GM11168 (cell line): ENCODE measurements around the gene WASL.
"Not testable (repeated sequence)": the region's sequence is repeated elsewhere in the genome, so short reads cannot be mapped to it uniquely, and the experiment has no call there.

Experiments
- in situ Hi-C: fragments of 300-500 bp; cut with MboI; formaldehyde crosslinking; loops from one replicate; pipeline ENCODE4 v1.12.0; 2022; ENCODE audit warnings: low sequenced_read_pairs; ENCODE audit not compliant: unreplicated experiment

WASL gene

DNA sequence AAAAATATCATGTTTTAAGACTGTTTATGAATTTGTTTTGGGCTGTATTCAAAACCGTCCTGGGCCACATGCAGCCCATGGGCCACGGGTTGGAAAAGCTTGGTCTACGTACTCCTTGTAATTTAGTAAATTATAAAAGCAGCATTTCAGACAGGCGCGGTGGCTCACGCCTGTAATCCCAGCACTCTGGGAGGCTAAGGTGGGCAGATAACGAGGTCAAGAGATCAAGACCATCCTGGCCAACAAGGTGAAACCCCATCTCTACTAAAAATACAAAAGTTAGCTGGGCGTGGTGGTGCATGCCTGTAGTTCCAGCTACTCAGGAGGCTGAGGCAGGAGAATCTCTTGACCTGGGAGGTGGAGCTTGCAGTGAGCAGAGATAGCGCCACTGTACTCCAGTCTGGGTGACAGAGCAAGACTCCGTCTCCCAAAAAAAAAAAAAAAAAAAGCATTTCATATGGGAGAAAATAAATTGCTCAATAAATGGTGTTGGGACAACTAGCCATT is 11.6 kb downstream of the WASL start:
- in situ Hi-C loops = not testable (repeated sequence)

DNA sequence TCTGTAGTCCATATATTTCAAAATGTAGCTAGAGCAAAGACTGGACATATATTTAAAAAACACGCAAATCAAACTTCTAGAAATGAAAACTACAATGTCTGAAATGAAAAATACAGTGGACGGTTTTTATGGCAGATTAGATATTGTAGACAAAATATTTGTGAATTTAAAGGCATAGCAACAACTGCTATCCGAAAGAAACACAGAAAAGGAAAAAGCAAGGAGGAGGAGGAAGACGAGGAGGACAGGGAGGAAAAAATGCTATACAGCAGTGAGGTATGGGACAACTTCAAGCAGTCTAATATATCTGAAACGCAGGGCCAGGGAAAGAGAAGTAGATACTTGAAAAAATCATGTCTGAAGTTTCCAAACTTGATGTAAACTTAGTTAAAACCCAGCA is 13.3 kb downstream of the WASL start:
- in situ Hi-C loops = no loop called here

DNA sequence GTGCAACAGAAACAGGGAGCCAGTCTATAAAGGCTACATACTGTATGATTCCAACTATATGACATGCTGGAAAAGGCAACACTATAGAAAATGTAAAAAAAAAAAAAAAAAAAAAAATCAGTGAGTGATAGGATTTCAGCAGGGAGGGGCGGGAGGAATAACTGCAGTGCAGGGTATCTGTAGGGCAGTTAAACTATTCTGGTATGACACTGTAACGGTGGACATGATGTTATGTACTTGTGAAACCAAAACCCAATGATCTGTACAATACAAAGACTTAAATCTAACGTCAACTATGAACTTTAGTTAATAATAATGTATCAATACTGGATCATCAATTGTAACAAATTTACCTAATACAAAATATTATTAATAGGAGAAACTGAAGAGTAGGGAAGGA is 14.3 kb downstream of the WASL start:
- in situ Hi-C loops = no loop called here

DNA sequence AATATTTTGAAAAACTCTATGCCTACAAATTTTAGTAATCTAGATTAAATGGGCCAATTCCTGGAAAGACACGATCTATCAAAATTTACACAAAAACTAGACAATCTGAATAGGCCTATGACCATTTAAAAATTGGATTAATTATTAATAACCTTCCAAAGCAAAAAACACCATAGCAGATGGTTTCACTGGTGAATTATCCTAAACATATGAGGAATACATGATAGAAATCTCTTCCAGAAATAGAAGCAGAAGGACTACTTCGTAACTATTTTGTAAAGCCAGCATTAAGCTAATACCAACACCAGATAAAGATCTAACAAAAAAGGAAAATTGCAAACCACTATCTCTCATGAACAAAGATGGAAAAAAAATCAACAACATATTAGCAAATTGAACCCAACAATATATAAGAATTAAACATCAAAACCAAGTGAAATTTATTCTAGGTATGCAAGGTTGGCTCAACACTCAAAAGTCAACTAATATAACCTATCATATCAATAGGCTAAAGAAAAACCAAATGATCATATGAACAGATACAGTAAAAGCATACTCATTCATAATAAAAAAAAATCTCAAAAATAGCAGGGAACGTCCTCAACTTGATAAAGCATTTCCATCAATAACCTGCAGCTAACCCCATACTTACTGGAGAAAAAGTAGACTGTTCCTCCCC is 16.3 kb downstream of the WASL start:
- in situ Hi-C loops = no loop called here

DNA sequence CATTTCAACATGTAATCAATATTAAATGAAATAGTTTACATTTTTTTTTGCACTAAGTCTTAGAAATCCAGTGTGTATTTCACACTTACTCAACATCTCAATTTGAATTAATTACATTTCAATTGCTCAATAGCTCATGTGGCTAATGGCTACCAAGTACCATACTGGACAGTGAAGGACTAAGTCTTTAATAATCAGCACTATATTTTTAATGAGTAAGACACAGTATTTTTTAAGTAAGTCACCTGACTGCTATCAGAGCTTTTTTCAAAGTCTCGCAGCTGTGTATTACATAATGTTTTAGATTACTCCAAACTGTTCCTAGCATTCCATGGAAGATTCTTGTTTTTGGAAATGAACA is 19.6 kb downstream of the WASL start:
- in situ Hi-C loops = no loop called here

DNA sequence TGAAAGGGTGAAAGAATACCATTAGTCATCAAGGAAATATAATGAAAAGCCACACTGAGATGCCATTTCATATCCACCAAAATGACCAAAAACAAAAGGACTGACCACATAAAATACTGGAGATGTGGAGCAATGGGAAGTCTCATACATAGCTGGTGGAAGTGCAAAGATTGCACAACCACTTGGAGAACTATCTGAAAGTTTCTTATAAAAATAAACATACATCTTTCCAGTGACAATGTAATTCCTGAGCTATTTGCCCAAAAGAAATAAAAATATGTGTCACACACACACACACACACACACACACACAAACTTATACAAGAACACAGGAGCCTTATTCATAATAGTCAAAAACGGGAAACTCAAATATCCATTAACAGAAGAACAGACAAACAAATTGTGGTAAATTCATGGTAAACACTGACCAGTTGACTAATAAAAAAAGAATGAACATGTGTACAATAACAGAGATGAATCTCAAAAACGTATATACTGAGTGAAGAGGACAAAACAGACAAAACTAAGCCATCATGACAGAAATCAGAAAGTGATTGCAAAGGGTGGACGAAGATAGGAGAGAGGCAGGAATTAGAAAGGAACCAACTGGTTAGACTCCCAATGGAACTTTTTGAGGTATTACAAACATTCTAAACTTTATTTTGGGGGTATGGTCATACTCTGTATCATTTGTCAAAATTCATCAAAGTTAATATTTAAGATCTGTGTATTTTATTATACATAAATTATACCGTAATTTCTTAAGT is 21.5 kb downstream of the WASL start:
- in situ Hi-C loops = no loop called here

DNA sequence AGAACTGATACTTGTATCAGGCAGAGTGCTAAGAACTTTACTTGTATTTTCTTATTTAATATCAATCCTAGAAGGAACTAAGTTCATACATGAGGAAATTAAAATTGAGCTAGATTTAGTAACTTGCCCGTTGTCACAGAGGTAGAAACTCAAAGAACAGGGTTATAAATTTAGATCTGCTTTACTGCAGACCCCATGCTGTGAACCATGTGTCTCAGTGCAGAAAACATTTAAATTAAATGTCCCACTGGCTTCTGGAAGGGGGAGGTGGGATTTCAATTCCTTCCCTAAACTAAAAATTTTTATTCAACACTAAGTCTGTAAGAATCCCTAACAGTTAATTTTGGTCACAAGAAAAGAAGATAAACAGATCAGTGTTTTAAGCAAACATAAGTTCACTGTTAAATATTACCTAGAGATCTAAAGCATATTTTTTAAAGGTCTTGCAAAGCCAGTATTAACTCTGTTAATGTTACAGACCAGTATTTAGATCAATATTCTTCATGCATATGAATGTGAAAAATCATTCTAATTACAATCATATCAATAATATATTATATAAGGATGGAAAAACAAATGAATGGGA is 23.1 kb downstream of the WASL start:
- in situ Hi-C loops = no loop called here

DNA sequence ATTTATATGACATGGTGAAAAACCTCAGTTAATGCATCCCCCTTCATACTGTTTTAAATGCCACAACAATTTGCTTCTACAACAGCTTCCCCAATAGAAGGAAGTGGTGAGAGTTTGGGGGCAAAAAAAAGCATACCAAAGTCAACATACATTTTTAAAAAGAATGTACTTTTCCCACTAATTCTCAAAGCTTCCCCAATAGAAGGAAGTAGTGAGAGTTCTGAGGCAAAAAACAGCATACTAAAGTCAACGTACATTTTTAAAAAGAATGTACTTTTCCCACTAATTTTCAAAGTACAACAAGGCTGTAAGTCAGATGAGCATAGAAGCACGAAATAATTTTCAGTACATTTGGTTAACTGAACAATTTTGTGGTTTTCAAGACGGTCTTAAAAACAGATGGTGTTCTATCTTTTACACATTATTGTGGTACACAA is 24.0 kb downstream of the WASL start:
- in situ Hi-C loops = no loop called here

DNA sequence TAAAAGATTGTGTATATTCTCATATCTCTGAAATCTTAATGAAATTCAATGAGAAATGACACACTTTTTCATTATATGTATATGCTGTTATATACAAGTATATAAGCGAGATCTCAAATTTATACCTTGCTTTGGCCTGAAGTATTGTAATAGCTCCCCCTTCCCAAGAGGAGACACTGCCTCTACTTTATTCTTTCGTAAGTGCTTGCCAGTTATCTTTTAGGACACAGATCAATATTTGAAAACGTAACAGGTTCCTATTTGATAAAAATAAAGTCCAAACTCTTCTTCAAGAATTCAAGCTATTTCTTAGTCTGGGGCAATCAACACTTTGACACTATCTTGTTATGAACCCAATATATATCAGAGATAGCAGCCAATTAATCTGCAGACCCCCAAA is 24.9 kb downstream of the WASL start:
- in situ Hi-C loops = no loop called here

DNA sequence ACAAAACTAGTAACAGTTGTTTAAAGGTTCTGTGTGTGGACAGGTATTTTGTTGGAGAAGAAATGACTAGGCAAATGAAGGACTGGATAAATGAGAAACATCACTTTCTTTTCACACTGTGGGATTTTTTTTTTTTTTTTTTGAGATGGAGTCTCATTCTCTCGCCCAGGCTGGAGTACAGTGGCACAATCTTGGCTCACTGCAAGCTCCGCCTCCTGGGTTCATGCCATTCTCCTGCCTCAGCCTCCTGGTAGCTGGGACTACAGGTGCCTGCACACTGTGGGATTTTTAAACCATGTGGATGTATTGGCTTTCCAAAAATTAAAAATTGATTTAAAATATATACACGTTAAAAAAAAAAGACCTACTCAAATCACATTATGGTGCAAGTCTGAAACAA is 28.3 kb downstream of the WASL start:
- in situ Hi-C loops = not testable (repeated sequence)

DNA sequence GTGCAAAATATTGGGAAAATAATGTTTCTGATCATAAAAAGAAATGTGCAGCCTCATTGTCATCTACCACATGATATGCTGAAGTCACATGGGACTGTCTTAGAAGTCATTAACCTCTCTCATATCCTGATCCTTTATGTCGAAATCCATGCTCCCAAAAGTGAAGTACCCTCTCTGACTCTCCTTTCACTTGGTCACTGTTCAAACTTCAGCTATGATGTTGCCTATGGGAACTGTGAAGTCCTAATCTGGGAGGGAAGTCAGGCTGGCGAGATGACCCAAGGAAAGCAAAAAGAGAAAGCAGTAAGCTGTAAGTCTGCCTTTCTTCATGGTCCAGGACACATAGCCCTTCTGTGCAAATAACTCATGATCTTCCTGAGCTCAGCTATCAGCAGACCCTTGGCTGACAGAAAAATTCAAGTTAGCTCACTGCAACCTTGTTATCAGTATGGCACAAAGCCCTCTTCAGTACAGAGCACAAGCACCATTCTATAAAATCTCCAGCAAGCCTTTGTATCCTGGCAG is 29.5 kb downstream of the WASL start:
- in situ Hi-C loops = no loop called here

DNA sequence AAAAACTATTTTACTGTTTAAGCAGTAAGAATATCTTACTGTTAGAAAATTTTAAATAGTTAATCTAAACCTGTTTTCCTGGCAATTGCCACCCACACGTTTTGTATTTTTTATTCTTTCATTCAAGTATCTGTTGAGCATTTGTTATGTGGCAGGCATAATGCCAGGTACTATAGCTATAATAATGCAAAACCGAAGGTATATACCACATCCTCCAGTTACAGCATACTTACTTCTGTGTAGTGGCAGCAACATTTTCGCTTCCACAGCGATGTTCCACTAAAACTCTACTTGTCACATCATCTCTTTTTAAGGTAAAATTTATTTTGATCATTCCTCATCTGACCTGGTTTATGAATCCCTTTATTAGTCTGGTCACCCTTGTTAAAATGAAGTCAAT is 30.0 kb downstream of the WASL start:
- in situ Hi-C loops = no loop called here

DNA sequence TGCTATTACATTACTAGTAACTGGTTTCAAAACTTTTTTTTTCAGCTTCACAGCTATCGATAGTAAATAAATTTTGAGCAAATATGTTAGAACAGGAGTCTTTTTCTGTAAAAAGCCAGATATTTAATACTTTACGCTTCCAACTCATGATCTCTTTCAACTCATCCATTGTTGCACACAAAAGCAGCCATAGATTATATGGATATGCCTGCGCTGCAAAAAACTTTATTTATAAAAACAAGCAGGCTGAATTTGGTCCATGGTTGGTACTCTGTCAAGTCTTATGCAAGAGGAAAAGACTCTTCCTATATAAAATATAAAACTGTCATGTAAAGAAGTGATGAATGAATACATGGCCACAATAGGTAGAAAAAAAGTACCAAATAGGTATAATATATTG is 31.1 kb downstream of the WASL start:
- in situ Hi-C loops = no loop called here

DNA sequence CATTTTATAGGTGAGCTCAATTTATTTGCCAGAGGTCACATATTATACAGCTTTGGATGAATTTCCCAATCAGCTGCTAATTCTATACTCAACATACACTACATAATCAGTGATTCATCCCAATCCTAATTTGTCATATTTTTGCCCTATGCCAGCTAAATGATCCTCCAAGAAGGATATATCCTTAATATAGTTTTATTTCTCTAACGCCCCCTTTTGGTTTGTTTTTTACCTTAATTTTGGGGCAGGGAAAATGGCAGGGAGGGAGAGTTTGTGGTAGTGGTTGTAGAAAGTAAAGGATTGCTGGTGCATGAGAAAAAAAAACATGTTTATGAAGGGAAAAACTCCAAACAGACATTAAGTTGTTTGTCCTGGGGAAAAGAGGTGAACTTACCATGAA is 31.9 kb downstream of the WASL start:
- in situ Hi-C loops = no loop called here

DNA sequence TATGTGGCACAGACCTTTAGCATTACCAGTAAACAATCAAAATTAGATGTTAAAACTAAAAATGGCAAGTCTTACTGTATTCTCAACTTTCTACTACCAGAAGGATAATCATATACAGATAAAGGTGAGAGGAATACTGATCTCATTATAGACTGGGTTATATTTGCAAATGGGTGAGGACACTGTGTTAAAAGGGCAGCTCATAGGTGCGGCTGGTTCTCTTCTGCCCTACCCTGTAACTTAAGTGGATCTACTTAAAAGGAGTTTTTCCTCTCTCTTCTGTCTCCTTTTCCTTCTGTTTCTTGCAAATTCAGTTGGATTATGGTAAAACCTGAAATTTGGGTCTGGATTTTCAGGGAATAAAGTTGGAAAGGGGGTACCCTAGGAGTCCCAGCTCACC is 33.0 kb downstream of the WASL start:
- in situ Hi-C loops = no loop called here

DNA sequence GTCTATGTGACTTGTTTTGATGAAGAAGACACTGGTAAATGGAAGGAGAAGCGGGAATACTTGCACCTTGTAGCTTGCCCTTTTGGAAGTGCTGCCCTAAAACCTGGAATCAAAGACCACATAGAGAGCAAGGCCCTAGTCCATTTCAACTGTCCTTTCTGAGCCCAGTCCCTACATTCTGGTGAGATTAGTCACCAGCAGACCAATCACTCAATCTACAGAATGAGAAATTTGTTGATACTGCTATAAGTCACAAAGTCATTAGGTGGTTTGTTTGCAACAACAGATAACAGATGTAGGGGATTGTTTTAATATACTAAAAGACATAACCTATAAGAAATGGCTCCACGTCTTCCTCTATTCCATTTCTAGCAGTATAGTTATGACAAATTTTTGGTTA is 33.6 kb downstream of the WASL start:
- in situ Hi-C loops = no loop called here

DNA sequence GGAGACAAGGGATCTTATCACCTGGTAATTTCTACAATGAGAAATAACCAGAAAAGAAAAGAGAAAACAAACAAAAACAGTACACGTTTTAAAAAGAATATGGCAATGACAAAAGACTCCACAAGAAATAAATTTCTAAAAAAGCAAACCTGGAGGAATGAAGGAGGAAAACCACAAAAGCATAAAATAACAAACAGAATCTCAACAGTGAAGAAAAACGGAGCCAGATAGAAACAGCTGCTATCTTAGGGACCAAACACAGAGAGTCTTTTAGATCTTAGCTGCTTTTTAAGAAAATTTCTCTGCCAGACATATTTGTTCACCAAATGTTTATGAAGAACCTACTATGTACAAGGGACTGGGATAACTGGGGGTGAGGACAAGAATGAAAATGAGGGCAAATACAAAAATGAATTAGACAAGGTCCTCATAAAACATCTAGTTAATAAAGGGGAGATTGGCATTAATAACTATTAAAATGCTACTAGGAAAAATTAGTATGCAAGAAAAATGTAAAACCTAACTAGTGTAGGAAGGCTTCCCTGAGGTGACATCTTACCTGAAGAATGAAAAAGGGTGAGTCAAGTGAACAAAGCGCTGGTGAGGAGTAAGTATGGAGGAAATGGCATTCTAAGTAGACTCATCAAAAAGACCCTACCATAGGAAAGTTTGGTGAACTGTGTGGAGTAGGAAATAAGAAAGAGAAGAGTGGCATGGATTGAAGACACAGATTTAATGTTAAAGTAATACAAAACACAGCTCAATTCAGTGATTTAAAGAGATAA is 34.3 kb downstream of the WASL start:
- in situ Hi-C loops = no loop called here

DNA sequence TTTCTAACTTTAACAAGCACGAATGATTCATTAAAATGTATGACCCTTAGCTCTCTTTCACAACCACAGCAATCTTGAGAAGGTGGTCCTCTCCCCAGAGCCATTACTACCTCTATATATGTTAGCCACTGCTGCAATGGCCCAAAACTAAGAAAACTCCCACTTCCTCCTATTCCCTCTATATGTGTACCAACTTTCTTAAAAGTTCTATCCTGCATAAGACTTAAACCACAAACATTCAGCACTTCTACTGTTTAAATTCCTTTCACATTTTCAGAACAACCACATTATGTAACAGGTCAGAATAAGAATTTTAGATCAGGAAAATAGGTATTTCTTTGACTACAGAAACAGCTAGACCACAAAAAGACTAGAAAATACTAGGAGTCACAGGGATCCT is 36.2 kb downstream of the WASL start:
- in situ Hi-C loops = no loop called here

DNA sequence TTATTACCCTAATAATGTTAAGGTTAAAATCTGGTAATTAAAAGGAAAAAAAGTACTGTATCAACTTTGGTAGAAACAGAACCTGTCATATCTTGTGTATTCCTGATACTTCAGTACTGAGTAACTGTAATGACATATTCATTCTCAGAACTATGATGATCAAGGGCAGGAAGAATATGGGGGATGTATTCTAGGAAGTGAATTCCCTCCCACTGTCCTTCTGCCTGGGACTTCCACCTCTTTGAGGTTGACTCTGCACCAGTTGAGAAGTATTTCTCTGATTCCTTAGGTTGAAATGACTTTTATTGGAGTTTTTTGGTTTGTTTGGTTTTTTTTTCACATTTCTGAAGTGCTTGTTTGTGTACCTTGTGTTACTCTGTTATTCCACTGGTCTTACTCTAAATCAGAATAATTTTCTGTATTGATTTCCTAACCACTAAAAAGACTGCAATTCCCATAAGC is 36.9 kb downstream of the WASL start:
- in situ Hi-C loops = no loop called here

DNA sequence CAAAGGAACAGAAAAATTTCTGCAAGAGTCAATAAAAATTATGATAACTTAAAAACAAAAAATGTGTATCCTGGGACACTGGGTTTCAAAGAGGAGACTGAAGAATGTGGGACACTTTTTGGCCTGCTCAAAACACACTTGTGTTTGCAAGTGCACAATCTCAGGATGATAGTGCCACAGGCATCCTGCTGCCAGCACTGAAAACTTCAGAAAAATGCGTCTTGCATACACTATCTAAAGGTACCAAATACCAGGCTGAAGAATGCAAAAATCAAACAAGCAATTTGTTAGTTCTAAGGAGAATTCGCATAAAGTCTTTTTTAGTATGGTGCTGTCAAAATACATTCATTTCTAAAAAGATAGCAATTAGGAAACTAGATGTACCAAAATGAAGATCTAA is 38.1 kb downstream of the WASL start:
- in situ Hi-C loops = no loop called here
